HFFc6 (cell line): ENCODE measurements around the gene RUNX1. TPM values are rescaled to one million over a fixed set of nuclear protein-coding genes. Genes with fewer than 3 reads are reported as not detected.

Experiments used
- DNase-seq: peaks from one replicate; pipeline ENCODE4 v3.0.0-alpha.2; 2018
- H3K27ac Mint-ChIP-seq: 2 replicates; pipeline ENCODE4 v1.8.0; 2020; ENCODE audit warnings: mild to moderate bottlenecking, mixed read lengths
- H3K27me3 Mint-ChIP-seq: 2 replicates; pipeline ENCODE4 v1.8.0; 2021; ENCODE audit warnings: mild to moderate bottlenecking, moderate library complexity, mixed read lengths; ENCODE audit not compliant: insufficient read depth
- H3K36me3 Mint-ChIP-seq: 2 replicates; pipeline ENCODE4 v1.8.0; 2021; ENCODE audit warnings: low read depth, mixed read lengths
- H3K4me1 Mint-ChIP-seq: 2 replicates; pipeline ENCODE4 v1.8.0; 2020; ENCODE audit warnings: low read depth, mixed read lengths
- H3K4me3 Mint-ChIP-seq: 2 replicates; pipeline ENCODE4 v1.8.0; 2020; ENCODE audit warnings: mild to moderate bottlenecking, moderate library complexity, mixed read lengths
- H3K9me3 Mint-ChIP-seq: 2 replicates; pipeline ENCODE4 v1.8.0; 2020; ENCODE audit warnings: mild to moderate bottlenecking, mixed read lengths
- total RNA-seq, 6 experiments: library from RNA; stranded (reverse); fragmentation: NEBNext Ultra II Directional; extraction: Animal tissue kit (Norgen Biotek cat#: 25700); gene quantifications; 2 replicates in 1 of 6; 3 replicates in 5 of 6; pipeline ENCODE4 v1.2.3, GENCODE V29; 2021
- TF ChIP-seq, protein P1 (sequence below): fragments of 200-600 bp; sonication (generic); IDR thresholded peaks from 2 replicates; pipeline ENCODE4 v1.5.0; 2021; ENCODE audit warnings: antibody characterized with exemption, mild to moderate bottlenecking

RUNX1 gene
- total RNA-seq, 6 experiments from 2014 or later: 57.4 to 78.9 (median 61.3) TPM

GRCh38 chr21:34840693-34841092 is 208.4 kb downstream of the RUNX1 start:
- Mint-ChIP-seq H3K4me3 (no peak overlapping the region), H3K36me3 (peaks cover 69% of the 10 kb centered on the region), H3K27ac (no peak overlapping the region), H3K27me3 (peaks cover 9% of the 10 kb centered on the region), H3K9me3 (no peaks in the 10 kb centered on the region), H3K4me1 (peaks cover 90% of the 10 kb centered on the region)
- DNase-seq: no peak
- TF ChIP-seq, protein P1, sequence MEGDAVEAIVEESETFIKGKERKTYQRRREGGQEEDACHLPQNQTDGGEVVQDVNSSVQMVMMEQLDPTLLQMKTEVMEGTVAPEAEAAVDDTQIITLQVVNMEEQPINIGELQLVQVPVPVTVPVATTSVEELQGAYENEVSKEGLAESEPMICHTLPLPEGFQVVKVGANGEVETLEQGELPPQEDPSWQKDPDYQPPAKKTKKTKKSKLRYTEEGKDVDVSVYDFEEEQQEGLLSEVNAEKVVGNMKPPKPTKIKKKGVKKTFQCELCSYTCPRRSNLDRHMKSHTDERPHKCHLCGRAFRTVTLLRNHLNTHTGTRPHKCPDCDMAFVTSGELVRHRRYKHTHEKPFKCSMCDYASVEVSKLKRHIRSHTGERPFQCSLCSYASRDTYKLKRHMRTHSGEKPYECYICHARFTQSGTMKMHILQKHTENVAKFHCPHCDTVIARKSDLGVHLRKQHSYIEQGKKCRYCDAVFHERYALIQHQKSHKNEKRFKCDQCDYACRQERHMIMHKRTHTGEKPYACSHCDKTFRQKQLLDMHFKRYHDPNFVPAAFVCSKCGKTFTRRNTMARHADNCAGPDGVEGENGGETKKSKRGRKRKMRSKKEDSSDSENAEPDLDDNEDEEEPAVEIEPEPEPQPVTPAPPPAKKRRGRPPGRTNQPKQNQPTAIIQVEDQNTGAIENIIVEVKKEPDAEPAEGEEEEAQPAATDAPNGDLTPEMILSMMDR: no peak

DNA sequence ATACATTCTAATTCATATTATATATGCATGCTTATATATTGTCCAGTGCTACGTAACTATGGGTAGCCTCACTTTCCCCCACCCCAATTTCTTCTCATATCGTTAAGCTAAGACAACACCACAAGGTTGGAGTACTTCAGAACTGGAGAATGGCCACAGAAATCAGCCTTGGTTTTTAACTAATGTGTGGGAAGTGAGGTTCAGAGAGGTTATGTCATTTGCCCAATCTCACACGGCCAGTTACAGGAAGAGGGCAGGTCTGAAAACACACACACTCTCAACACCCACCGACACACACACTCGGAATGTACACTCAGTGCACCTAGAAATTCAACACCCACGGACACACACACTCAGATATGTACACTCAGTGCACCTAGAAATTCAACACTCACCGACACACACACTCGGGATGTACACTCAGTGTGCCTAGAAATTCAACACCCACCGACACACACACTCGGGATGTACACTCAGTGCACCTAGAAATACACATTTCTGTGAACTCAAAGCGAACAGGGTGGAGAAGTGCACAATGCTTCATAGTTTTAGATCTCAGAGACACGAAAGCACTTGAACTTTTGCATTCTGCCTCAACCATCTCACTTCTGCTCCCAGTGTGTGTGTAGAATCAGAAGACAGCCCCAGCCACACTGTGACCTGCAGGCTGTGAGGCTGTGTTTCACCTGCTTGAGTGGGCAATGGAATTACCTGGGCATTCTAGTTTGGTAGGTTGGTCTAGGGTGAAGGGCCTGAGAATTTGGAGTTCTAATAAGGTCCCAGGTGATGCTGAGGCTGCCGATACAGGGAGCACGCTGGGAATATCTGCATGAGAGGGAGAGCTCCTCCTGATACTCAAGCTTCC is 209.9 kb downstream of the RUNX1 start:
- TF ChIP-seq, protein P1: no peak
- Mint-ChIP-seq H3K4me1 (peaks cover 84% of the 10 kb centered on the region), H3K27me3 (peaks cover 8% of the 10 kb centered on the region), H3K27ac (peak overlapping the region; percentile 71), H3K4me3 (no peak overlapping the region; the same call in 1 of the 2 replicates), H3K36me3 (peaks cover 54% of the 10 kb centered on the region), H3K9me3 (no peaks in the 10 kb centered on the region)
- DNase-seq: no peak

- H3K4me1 Mint-ChIP-seq: peaks cover 65% of the 10 kb centered on the region
- peaks cover 6% of the 10 kb centered on the region for H3K27me3 Mint-ChIP-seq
- no peaks in the 10 kb centered on the region for H3K9me3 Mint-ChIP-seq
- peaks cover 47% of the 10 kb centered on the region for H3K36me3 Mint-ChIP-seq
- peak overlapping the region; percentile 78 for H3K4me3 Mint-ChIP-seq
- H3K27ac Mint-ChIP-seq: peak overlapping the region; percentile 94
- TF ChIP-seq, protein P1: no peak
- DNase-seq: no peak
Measured at GRCh38 chr21:34836933-34837505, 212.1 kb downstream of the RUNX1 start.

- Mint-ChIP-seq H3K27ac (peak overlapping the region; percentile 94), H3K4me1 (peaks cover 61% of the 10 kb centered on the region), H3K36me3 (peaks cover 46% of the 10 kb centered on the region), H3K27me3 (peaks cover 6% of the 10 kb centered on the region), H3K4me3 (peak overlapping the region; percentile 78), H3K9me3 (no peaks in the 10 kb centered on the region)
- DNase-seq: peak; percentile 99
- TF ChIP-seq, protein P1: no peak
Measured at GRCh38 chr21:34836103-34836932, 212.8 kb downstream of the RUNX1 start.

DNA sequence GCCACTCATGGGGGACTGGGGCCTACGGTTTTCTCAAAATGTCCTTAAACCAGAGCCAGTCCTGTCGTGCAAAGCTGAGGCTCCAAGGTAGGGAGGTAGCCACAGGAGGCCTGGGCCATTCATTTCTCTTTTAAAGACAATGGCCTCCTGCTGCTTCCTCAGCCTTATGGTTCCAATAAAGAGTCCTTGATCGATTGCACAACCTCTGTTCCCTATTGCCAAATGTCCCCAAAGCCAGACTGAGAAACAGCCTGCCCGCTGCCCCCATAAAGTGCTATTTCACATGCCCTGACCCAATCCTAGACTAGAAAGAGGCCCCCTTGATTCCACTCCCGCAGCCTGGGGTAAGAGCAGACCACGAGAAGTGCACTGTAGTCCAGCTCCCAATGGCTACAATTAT is 213.6 kb downstream of the RUNX1 start:
- Mint-ChIP-seq H3K4me1 (peaks cover 57% of the 10 kb centered on the region), H3K27me3 (peaks cover 6% of the 10 kb centered on the region), H3K27ac (peak overlapping the region; percentile 94), H3K36me3 (peaks cover 45% of the 10 kb centered on the region), H3K9me3 (no peaks in the 10 kb centered on the region), H3K4me3 (peak overlapping the region; percentile 78)
- DNase-seq: no peak
- TF ChIP-seq, protein P1: no peak
